Stimulated activated CD8-positive, alpha-beta memory T cell treated with anti-CD3 and anti-CD28 coated beads, Interleukin-15, amount 100 ng/mL, for 4 hours (primary cell): ENCODE data around the gene TCEA3.
"Not testable (repeated sequence)": the region's sequence is repeated elsewhere in the genome, so short reads cannot be mapped to it uniquely, and the experiment has no call there.

Source experiments
- DNase-seq, 2 donors: peaks; one replicate each; pipeline ENCODE4 v3.0.0-alpha.2; 2020; ENCODE audit warnings: low read depth in 2 of 2

The TCEA3 gene

GRCh38 chr1:23392125-23392855, 32.3 kb downstream of the TCEA3 start:
- no peak for DNase-seq

GRCh38 chr1:23389837-23390321, 34.7 kb downstream of the TCEA3 start:
- DNase-seq: no peak

DNA sequence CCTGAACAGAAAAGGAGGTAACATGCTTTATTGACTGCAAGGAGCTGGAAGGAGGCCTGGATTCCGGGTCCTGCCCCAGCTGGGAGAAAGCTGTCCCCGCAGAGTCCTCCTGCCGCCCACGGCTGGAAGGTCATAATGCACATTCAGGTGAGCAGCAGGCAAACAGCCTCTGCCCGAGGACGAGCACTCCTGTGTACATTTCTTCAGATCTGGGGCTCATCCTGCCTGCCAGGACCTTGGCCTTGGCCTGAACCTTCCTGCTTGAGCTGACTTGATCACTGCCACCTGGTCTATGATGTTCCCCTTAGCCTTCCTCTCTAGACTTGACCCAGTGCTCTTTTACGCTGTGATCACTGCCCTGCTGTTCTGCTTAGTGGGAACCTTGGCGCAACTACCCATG, 37.1 kb downstream of the TCEA3 start:
- no peak for DNase-seq

GRCh38 chr1:23385119-23385621, 39.4 kb downstream of the TCEA3 start:
- no peak for DNase-seq

GRCh38 chr1:23384312-23385058, 40.1 kb downstream of the TCEA3 start:
- DNase-seq: no peak

- DNase-seq: no peak
These were observed 40.8 kb downstream of the TCEA3 start for GRCh38 chr1:23383577-23384311.

DNA sequence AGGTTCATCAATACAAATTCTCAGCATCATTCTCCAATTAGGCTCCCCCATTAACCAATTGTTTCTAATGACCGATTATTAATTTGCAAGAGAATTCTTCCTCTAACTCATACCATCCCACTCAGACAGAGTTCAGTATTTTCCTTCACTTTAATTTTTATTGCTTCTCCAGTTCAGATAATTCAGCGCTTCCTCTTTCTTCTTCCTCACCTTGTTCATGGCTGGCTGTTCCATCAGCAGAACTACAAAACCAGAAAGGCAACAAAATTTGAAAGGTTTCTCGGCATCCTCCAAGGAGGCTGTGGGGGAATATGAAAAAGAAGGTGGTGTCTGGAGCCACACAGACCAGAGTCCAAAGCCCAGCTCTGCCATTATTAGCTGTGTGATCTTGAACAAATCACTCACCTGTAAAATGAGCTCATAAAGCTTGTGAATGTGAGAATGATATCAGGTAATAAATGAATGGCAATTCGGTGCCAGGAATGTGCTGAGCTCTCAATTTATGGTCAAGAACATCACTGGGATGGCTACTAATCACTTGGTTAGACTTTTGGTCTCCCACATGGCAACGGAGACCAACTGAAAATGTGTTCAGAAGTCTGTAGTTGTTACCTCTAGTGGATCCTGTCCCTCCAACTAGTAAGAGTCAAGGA, 43.2 kb downstream of the TCEA3 start:
- DNase-seq: no peak

- no peak for DNase-seq
These were observed 43.8 kb downstream of the TCEA3 start for GRCh38 chr1:23380719-23381118.

DNA sequence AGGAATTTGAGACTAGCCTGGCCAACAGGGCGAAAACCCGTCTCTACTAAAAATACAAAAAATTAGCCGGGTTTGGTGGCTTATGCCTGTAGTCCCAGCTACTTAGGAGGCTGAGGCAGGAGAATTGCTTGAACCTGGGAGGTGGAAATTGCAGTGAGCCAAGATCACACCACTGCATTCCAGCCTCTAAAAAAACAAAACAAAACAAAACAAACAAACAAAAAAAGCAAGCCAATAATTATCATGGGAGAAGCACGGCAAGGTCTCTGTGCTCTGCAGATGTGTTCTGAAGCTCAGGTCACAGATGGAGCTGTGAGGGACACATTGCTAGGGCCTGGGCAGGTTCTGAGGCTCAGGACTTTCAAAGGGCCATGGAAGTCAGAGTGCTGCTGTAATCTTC, 44.3 kb downstream of the TCEA3 start:
- not testable (repeated sequence) for DNase-seq

DNA sequence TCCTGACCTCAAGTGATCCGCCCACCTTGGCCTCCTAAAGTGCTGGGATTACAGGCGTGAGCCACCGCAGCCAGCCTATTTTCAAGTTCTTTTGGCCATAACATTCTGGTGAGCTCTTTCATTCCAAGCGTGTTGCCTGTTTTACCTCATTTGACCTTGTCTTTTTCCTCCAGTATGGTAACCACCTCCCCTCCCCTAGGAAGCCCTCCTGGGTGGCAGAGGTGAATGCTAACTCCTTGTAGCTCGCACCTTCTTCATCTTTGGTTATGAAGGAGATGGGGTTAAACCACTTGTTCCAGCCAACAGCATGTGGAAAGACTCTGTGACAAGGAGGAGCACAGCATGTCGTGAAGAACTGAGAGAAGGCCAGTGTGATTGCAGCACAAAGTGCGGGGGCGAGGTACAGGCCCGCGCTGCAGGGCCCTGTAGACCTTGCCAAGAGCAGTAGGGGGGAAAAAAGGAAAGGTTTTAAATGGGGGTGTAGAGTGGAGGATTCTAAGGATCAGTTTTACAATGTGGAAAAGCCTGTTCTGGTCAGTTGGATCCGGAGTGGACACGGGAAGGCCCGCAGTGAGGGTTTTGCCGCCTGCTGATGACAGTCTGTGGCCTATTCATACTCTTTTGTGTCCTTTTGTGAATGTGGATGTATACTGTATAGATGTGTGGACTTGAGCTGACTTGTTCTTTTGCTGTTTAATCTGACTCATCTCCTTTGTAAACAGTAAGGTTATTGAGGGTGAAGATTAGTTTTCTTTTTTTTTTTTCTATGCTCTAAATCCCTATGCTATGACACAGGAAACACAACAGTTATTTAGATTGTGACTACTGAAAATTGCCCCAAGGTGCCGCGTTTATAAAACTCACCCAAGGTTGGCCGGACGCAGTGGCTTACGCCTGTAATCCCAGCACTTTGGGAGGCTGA, 47.4 kb downstream of the TCEA3 start:
- DNase-seq: no peak

- DNase-seq: not testable (repeated sequence)
These were observed 50.3 kb downstream of the TCEA3 start for GRCh38 chr1:23374079-23374735.

GRCh38 chr1:23371987-23372880, 52.3 kb downstream of the TCEA3 start:
- no peak for DNase-seq

DNA sequence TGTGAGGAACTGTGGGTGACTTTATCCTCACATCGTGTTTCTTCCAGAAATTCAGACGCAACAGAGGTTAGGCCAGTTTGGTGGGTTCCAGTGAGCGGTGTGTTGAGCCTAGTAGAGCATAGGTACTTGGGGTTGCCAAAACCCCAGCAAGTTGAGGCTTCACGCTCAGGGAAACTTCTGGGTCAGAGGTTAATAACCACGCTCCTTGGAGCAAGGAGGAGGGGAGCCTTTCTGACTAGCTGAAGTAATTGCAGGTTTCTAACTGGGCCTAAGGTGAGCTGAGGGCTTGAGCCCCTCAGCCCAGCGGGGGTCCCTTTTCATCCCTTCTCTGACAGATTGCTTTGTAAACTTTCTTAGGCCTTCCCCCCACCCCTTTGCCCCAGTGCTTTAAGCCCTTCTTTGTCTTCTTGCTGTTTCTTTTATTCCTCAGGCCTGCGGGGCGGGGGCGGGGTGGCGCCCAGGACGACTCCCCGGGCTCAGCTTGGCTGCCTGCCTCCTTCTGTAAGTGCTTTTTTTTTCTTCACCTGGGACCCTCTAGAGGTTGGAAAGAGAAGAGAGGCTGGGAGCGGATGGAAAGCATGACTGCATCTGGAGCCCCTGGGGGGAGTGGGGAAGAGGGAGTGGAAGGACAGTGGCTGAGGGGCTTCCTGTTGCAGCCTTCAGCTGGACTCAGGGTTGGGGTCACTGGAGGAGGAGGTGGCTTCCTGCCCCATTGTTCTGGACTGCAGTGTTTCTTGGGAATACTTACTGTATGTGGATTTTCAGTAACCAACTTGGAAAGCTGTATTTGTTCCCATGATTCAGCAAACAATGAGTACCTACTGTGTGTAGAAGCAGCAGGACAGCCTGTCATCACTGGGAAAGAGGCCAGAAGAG, 53.6 kb downstream of the TCEA3 start:
- DNase-seq: no peak

GRCh38 chr1:23370330-23370708, 54.2 kb downstream of the TCEA3 start:
- DNase-seq: no peak

GRCh38 chr1:23369335-23370013, 55.1 kb downstream of the TCEA3 start, which contains the start of gene ZNF436:
TSS of gene ZNF436 (minus strand) at chr1:23369836. CDS start at chr1:23368005, 1,831 bp downstream.
- no peak for DNase-seq

DNA sequence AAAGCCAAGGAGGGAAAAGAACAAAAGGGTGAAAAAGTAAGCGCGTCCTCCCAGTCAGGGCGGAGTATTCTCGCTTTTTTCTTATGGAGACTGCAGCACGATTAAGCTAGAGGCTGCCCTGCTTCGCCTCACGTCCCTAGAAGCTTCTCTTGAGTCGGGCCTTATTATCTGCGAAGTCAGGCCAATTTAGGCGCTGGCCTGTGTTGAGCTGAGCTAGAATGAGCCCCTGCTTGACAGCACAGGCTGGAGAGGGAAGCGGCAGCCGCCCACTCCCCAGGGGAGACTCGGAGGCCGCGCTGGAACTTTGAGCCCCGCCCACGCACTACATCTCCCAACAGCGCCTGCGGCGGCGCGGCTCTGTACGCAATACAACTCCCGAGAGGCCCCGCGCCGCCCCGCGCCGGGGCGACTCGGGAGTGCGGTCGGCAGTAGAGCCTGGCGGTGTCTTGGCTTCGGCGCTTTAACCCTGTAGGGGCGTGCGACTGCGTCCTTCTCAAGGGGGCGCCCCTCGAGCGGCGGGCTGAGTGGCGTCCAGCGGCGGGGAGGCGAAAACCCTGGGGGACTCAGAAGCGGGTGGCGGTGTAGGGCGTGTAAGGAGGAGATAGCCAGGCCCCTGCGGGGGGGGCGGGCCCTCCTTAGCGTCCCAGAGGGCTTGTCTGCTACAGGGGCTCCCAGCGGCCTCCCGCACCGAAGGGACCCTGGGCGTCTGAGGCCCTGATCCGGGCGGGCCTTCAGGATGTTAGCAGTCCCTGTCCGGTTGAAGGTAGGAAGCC, 55.8 kb downstream of the TCEA3 start:
- DNase-seq: peak; percentile 70 to 74
